Heart left ventricle (tissue), 13 donors: ENCODE data around the gene PTBP3.

Experiments
- CTCF ChIP-seq, 12 donors: fragments of 200-600 bp; sonication (generic) in 4 of 12; IDR thresholded peaks; one replicate each; pipeline versions ENCODE4 v1.5.0 to v1.8.0; 2018 to 2022; ENCODE audit warnings: antibody characterized with exemption in 12 of 12, mild to moderate bottlenecking in 5 of 12
- POLR2A ChIP-seq, 2 donors: fragments of 450-650 bp; IDR thresholded peaks; one replicate each; pipeline ENCODE4 v1.6.1; 2017; ENCODE audit warnings: antibody characterized with exemption in 2 of 2, mild to moderate bottlenecking in 2 of 2, moderate library complexity in 2 of 2
- donor health status: ischemic (EF 13 %, LVEDD 7.1; RV severe dilation, severe dysfunction).
- donor health status: DM: no; HTN: yes; CAD: no.
- donor health status: DM: no; HTN: no; CAD: no.
- donor health status: ischemic (EF 25% LVEDD 6.9; RV normal size, moderate dysfunction).
- donor health status: ischemic (EF 25% LVEDD 5.7; RV mildly dilated, moderate dysfunction).
- donor health status: ischemic (EF 35%, LVEDD 5.7; RV mildly dilated, moderate dysfunction).
- donor health status: nonischemic (EF 11% LVEDD 7.7; RV severe dilation, severe dysfunction).
- donor health status: DM: yes; HTN: yes; CAD: no.
- donor health status: PGD.
- donor health status: ischemic (EF 29% LVEDD 5.4; RV normal size, mild dysfunction).
- donor health status: nonischemic (EF 23%, LVEDD 6.1; RV moderate dilation, normal function).

- no peak for TF ChIP-seq CTCF (IDR thresholded peaks at IDR 0.05)
- TF ChIP-seq POLR2A (IDR thresholded peaks at IDR 0.05), result no peak
Measured at GRCh38 chr9:112224401-112225289, 108.8 kb downstream of the PTBP3 start.
